Subcutaneous adipose tissue (tissue), 1 donor: ENCODE data around the gene LASP1NB.

ENCODE experiments used
- CTCF ChIP-seq: fragments of 450-650 bp; IDR thresholded peaks from one replicate; pipeline ENCODE4 v1.5.1; 2016; ENCODE audit warnings: low read depth, mild to moderate bottlenecking, control low read depth, antibody characterized with exemption, moderate library complexity

The LASP1NB gene

GRCh38 chr17:38897671-38898290, 27.6 kb upstream of the LASP1NB start:
- no peak for TF ChIP-seq CTCF

DNA sequence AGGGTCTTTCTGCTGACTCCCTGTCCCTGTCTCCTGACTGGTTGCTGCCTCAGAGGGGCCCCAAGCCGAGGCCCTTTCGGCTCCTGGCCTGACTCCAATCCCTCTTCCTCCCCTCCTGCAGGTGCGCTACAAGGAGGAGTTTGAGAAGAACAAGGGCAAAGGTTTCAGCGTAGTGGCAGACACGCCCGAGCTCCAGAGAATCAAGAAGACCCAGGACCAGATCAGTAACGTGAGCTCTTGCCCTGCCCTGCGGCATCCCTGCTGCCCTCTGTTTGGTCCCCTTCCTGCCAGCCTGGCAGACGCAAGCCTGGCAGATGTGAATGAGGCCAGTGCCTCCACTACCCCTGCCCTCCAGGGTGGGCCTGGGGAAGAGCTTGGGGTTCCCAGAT, 27.1 kb upstream of the LASP1NB start:
- TF ChIP-seq CTCF: no peak

- no peak for TF ChIP-seq CTCF
Measured at GRCh38 chr17:38898812-38899348, 26.5 kb upstream of the LASP1NB start.

DNA sequence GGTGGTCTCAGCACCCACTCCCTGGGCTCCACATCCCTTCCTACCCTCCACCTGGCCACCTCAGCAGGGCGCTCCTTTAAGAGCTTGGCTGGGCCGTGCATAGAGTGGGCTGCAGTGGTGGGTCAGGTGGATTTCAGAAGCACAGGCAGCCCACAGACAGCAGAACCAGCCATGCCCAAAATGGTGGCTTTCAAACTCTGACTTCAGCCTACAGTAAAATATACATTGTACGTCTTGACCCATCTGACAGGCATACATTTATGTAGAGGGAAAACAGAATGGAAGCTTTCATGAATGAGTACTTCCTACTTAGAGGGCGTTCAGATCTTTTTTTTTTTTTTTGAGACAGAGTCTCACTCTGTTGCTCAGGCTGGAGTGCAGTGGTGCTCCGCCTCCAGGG, 26.0 kb upstream of the LASP1NB start:
- no peak for TF ChIP-seq CTCF

DNA sequence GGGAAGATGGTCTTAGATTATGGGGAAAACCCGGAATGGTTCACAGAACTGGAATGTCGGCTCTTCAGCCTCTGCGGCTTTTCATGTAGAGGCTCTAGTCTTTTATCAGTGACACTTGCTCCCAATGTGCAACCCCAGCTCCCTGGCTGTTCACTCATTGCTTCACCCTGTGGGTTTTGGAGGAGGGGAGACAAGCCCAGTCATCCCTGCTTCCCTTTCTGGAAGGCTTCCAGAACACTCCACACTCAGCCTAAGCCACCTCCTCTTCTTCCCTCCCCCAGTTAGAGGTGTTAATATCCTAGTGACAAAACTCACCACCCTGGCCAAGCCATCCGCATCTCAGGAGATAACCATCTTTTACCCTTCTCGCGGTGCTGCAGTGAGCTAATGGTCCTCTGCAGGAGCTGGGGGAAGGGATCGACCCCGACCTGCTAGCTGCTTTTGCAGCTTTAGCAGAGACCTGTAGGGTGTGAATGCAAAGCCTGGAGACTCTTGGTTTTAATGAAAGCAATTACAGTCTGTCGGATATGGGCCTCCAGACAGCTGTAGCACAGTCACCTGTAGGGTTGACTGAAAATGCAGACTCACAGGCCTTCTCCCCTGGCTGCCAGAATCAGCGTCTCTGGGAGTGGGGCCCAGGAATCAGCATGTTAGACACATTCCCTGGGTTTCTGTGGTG, 24.3 kb upstream of the LASP1NB start:
- TF ChIP-seq CTCF: no peak

GRCh38 chr17:38903404-38903803, 22.0 kb upstream of the LASP1NB start:
- no peak for TF ChIP-seq CTCF

DNA sequence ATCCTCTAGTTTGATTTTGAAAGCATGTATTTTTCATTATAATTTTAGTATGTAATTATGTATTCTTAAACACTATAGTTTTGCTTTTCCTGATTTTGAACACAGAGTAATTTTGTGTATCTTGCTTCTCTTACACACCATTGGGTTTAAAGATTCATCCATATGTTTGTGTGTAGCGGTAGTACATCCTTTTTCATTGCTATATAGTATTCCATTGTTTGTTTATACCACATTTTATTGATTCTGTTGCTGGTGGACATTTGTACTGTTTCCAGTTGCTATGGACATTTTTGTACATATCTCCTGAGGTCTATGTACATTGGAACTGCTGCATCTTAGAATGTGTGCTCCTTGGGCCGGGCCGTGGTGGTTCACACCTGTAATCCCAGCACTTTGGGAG, 20.5 kb upstream of the LASP1NB start:
- no peak for TF ChIP-seq CTCF
